Esophagus muscularis mucosa (tissue), 3 donors: ENCODE measurements around the gene CNR1.

Experiments
- POLR2A ChIP-seq: fragments of 450-650 bp; IDR thresholded peaks from one replicate; pipeline ENCODE4 v1.6.1; 2017; ENCODE audit warnings: antibody characterized with exemption, moderate library complexity, mild to moderate bottlenecking, low read depth
- POLR2AphosphoS5 ChIP-seq, 2 donors: sonication (generic); formaldehyde crosslinking; IDR thresholded peaks; one replicate each; pipeline ENCODE4 v1.6.1; 2017; ENCODE audit warnings: antibody characterized with exemption in 2 of 2
- TF ChIP-seq, protein P1 (sequence below), 3 experiments: fragments of 200-600 bp in 2 of 3; fragments of 450-650 bp in 1 of 3; sonication (generic) in 2 of 3; IDR thresholded peaks; one replicate each; pipeline ENCODE4 v1.5.1; 2017 to 2019; ENCODE audit warnings: antibody characterized with exemption in 3 of 3, mild to moderate bottlenecking in 2 of 3, moderate library complexity in 1 of 3

- TF ChIP-seq, protein P1, sequence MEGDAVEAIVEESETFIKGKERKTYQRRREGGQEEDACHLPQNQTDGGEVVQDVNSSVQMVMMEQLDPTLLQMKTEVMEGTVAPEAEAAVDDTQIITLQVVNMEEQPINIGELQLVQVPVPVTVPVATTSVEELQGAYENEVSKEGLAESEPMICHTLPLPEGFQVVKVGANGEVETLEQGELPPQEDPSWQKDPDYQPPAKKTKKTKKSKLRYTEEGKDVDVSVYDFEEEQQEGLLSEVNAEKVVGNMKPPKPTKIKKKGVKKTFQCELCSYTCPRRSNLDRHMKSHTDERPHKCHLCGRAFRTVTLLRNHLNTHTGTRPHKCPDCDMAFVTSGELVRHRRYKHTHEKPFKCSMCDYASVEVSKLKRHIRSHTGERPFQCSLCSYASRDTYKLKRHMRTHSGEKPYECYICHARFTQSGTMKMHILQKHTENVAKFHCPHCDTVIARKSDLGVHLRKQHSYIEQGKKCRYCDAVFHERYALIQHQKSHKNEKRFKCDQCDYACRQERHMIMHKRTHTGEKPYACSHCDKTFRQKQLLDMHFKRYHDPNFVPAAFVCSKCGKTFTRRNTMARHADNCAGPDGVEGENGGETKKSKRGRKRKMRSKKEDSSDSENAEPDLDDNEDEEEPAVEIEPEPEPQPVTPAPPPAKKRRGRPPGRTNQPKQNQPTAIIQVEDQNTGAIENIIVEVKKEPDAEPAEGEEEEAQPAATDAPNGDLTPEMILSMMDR (IDR thresholded peaks at IDR 0.05) = peak in 1 of 3 experiments; percentile 5
- TF ChIP-seq POLR2AphosphoS5 (IDR thresholded peaks at IDR 0.05) = peak; percentile 16 to 47
- no peak for TF ChIP-seq POLR2A
These were observed at the start of gene CNR1 for GRCh38 chr6:88165844-88166492.
